HG03460 (cell line): Measurements from ENCODE around the gene GPC6.
"Not testable (repeated sequence)": the region's sequence is repeated elsewhere in the genome, so short reads cannot be mapped to it uniquely, and the experiment has no call there.

Experiments
- ATAC-seq: cut with Tn5 transposase; IDR thresholded peaks from one replicate; pipeline ENCODE4 v1.9.1; 2021; ENCODE audit not compliant: unreplicated experiment

Gene GPC6

DNA sequence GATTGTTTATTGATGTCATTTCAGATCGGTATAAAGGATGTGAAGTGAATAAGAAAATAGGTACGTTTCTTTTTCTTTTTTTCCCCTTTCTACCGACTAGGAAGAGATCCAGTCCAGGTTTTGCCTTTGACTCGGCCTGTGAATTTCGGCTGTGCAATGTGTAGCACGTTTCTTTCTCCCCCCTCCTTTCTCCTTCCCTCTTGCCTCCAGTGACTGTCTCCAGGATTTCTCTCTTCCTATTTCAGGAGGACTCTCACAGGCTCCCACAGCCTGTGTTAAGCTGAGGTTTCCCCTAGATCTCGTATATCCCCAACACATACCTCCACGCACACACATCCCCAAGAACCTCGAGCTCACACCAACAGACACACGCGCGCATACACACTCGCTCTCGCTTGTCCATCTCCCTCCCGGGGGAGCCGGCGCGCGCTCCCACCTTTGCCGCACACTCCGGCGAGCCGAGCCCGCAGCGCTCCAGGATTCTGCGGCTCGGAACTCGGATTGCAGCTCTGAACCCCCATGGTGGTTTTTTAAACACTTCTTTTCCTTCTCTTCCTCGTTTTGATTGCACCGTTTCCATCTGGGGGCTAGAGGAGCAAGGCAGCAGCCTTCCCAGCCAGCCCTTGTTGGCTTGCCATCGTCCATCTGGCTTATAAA, at the start of gene GPC6:
Gene GPC6, plus strand, starts transcription at position 185 of the 657 bp plus-strand sequence.
- no peak for ATAC-seq

DNA sequence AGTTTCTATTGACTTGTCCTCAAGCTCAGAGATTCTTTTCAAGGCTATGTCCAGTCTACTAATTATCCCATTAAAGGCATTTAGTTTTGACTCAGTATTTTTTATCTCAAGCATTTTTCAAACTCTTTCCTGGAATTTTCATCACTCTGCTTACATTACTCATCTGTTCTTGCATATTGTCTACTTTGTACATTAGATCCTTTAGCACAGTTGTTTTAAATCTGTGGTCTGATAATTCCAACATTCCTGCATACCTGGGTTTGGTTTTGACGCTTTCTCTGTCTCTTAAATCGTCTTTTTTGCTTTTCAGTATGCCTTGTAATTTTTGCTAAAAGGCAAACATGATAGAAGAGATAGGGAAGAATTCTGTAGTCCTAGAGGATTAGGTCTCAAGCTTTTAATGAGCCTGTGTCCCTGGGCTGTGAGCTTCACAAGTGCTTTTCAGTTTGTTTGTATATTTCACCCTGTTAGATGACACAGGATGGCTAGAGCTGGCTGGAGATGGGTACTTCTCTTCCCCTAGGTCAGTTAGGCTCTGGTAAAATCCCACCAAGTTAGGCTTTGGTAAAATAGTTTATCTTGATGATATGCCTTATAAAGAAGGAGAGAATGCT, 46.1 kb upstream of the GPC6 start:
- ATAC-seq = no peak

DNA sequence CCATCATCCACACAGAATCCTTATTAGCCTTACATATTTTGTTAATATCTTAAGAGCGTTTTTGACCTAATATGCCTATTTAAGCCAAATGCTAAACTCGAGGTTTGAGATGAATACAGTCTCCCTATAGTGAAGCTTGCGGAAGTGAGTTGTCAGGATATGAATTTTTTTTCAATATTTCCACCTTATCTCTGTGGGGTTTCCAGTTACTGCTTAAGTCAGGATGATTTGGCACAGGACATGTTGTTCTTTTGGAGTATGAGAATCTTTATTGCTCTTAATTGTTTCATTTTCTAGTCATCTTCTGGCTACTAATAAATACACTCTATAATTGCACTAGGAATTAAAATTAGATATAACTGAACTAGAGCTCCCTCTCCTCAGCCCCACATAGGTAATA, 44.2 kb upstream of the GPC6 start:
- no peak for ATAC-seq

DNA sequence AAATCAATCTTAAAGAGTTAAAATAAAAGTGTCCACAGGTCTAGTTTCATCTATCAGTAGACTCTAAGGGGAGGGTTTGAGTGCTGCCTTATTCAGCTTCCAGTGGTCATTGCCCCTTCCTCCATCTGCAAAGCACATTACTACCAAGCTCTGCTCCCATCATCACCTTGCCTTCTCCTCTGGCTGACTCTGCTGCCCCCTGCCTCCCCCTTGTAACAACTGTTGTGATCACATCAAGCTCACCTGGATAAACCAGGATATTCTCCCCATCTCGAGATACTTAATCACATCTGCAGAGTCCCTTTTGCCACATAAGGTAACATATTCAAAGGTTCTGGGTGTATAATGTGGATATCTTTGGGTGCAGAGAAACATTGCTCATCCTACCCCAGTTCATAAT, 43.3 kb upstream of the GPC6 start:
- no peak for ATAC-seq

DNA sequence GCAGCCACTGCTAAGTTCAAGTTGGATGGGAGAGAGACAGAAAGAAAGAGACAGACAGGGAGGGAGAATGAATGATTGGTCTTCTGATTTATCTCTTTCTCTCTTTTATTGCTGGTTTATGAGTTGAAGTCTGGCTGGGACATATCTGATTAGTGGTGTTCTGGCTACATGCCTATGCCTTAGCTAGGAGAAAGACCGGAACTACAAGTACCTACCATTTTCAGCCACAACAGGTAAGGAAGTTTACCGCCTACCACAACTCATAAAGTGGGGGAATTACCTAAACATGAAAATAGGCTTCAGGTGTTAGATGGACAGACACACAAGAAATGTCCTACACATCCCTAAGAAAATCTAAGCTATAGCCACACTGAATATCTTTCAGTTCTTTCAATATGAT, 36.6 kb upstream of the GPC6 start:
- ATAC-seq = no peak

DNA sequence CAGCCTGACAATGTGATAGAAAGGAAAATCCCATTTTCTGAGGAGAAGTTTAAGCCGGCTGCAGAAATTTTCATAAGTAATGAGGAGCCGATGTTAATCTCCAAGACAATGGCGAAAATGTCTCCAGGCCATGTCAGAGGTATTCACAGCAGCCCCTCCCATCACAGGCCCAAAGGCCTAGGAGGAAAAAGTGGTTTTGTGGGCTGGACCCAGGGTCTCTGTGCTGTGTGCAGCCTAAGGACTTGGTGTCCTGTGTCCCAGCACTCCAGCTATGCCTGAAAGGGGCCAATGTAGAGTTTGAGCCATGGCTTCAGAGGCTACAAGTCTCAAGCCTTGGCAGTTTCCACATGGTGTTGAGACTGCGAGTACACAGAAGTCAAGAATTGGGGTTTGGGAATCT, 32.9 kb upstream of the GPC6 start:
- no peak for ATAC-seq

DNA sequence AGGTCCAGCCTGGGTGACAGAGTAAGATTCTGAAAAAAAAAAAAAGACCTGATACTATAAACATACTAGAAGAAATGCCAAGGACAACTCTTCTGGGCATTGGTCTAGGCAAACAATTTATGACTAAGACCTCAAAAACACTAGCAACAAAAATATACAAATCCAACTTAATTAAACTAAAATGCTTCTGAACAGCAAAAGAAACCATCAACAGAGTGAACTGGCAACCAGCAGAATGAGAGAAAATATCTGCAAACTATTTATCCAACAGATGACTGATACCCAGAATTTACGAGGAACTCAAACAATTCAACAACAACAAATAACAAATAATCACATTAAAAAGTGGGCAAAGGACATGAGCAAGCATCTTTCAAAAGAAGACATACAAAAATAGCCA, 26.8 kb upstream of the GPC6 start:
- no peak for ATAC-seq

DNA sequence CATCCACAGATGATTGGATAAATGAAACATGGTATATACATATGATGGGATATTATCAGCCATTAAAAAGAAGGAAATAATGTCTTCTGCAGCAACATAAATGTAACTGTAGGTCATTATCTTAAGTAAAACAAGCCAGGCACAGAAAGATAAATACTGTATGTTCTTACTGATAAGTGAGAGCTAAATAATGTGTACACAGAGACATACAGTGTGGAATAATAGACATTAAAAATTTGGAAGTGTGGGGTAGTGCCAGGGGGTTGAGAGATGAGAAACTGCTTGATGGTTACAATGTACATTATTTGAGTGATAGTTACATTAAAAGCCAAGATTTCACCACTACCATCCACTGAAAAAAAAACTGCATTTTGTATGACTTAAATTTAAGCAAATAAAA, 26.0 kb upstream of the GPC6 start:
- no peak for ATAC-seq

DNA sequence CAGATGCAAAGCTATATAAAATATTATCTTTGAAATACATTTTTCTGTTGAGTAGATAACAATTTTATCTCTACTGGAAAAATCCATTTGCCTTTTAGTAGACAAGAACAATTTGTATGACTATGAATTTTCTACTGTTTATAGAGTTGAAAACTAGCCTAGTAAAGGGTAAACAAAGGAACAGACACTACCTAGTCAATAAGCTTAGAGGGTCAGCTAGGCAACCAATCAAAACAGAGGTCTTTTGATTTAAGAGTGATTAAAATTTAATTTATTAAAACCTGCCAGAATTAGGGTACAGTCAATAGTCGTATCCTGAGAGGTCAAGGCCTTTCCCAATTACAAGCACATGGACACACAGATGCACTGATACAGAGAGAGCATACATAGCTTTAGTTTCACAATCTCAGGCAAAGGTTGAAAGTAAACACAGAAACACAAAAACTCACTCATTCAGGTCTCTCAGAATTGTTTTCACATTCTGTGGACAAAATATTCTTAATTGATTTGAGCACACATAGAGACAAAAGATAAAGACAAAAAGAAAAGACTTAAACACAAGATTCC, 24.5 kb upstream of the GPC6 start:
- ATAC-seq = no peak

DNA sequence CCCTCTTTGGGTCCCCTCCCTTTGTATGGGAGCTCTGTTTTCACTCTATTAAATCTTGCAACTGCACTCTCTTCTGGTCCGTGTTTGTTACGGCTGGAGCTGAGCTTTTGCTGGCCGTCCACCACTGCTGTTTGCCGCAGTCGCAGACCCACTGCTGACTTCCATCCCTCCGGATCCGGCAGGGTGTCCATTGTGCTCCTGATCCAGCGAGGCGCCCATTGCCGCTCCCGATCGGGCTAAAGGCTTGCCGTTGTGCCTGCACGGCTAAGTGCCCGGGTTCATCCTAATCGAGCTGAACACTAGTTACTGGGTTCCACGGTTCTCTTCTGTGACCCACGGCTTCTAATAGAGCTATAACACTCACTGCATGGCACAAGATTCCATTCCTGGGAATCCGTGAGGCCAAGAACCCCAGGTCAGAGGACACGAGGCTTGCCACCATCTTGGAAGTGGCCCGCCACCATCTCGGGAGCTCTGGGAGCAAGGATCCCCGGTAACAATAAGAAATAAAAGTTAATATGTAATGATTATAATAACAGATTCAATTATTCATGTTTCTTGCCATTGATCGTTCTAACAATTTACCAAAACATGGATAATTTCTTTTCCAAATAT, 19.7 kb upstream of the GPC6 start:
- ATAC-seq = not testable (repeated sequence)

DNA sequence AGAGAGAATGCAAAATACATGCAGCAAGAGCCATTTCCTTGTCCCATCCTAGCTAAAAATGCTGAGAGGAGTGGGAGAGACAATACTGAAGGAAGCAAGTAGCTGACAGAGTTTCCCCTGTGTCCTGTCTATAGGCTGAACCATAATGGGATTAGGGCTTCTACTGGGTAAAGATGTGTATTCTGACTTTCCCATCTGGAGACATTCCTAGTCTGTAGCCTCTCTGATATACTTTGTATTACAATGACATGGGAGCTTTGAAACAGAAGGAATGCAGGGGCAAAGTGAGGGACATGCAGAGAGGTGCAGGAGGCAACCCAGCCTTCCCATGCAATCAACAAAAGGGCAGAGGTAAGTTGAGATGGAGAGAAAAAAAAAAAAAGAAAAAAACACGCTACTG, 10.5 kb upstream of the GPC6 start:
- ATAC-seq = no peak

DNA sequence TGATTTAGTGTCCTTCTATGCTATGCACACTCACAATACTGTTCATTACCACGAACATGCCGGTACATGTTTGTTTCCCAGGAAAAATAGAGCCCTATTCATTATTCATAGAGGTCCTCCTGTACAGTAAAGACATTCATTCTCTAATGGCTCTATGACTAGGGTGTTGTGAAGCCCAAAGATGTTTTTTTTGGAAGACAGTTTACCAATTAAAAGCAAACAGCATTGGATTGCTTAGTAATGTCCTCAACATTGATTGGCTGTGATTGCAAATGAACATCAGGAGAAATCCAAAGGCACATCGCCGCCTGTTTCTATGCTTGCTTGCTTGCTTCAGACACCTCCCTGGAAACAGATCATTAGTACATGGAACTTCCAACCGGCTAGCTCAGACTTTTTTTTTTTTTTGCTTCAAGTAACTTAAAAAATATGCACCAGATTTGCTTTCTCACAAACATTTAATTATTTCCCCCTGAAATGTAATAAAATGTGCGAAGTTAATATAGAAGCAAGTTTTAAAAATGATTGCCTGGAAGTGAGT, 8.8 kb upstream of the GPC6 start:
- ATAC-seq = no peak

DNA sequence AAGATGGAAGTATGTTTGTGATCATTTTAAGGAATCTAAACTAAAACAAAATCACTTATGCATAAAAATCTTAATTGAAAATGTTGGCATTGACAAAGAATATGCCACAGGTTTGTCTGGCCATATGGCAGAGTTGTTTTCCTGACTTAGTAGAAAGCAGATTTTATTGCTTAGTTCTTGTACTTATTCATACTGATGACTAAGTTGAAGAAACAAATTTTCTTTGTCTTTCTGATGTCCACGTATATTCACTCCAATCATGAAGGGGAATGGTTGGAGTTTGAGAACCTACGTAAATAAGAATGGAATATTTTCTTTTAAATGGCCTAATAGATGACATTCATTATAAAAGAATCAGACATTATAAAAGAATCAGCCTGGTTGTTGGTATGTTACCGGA, 8.0 kb upstream of the GPC6 start:
- no peak for ATAC-seq

DNA sequence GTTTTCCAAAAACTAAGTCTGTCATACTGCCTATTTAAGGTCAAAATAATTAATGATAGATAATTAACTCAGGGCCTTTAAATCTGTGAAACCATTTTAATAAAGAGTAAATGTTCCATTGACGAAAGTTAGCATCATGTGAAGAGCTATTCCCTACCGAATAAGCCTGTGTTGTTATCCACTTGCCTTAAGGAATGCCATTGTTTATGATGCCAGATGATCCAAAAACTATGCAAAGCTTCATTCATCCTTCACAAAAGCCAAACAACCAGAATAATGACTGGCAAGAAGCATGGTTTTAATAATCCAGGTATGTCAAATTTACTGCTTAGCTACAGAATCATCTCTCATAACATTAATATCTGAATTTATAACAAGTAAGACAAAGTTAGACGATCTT, 6.5 kb upstream of the GPC6 start:
- ATAC-seq = no peak

DNA sequence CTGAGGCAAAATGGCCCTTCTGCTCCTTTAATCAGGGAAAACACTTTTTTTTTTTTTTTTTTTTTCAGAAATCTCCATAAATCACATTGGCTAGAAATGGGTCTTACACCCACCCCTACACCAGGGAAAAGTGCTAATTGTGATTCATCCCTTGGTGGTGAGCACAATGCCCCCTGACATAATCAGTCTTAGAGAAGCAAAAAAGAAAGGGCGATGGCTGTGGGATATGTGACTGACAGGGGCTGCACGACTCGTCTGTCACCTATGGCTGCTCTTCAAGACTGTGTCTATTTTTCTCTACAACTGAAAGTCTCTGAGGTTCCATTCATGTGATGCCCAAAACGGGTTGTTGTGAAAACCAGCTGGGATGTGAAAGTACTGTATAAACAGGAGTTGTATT, 3.6 kb upstream of the GPC6 start:
- ATAC-seq = no peak

DNA sequence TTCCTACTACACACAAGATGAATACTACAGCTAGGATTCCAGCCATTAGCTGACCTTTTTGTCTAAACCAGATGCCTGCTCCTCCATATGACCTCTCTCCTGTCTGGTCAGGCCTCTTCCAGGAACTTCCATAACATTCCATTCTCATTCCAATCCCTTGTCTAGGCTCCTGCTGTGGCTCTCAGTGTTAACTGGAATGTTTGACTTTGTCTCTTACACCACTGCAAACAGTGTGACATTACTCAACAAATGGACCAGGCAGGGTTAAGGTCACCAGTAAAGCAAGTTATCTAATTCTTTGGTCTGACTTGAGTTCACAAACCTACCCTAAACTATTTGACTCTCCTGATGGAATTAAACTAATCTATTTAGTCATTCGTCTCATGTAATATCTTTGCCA, 2.1 kb upstream of the GPC6 start:
- no peak for ATAC-seq

DNA sequence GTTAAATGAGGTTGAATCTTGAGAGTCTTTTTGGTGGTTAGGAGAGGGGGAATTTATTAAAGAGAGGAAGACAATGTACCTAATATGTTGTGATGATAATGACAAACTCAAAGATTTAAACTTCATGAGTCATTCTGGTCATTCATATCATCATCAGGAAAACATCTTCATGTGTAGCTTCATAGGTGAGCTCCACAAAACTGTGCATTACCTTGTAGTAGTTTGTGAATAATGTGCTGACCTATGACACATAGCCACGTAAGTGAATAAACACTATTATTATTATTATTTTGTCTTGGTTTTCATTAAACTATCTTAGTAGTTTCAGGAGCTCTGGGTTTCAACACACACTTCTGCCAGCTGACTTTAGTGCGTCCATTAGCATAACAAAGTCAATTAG, 997 bp upstream of the GPC6 start:
- no peak for ATAC-seq

DNA sequence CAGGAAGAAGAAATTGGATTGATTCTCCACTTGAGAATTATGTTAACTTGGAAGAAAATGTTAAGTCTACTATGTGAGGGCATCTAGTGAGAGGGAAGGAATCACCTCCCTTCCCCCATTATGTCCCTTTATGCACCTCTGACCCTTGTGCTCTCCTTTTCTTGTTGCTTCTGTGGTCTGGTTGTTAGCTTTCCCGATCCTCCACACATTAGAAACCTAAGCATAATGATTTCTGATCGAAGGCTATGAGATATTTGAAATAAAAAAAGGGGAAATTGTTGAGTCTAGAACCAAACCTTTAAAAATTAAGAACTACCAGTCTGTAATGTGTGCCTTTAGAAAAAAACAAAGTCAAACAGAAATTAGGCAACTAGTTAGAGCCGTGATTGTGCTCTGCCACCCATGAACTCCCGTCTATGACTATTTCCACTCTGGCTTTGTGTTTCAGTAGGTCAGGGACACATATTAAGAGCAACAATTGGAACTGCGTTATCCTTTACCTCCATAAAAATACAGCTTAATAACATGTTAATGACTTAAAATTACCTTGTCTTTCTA, 463 bp upstream of the GPC6 start:
- no peak for ATAC-seq

DNA sequence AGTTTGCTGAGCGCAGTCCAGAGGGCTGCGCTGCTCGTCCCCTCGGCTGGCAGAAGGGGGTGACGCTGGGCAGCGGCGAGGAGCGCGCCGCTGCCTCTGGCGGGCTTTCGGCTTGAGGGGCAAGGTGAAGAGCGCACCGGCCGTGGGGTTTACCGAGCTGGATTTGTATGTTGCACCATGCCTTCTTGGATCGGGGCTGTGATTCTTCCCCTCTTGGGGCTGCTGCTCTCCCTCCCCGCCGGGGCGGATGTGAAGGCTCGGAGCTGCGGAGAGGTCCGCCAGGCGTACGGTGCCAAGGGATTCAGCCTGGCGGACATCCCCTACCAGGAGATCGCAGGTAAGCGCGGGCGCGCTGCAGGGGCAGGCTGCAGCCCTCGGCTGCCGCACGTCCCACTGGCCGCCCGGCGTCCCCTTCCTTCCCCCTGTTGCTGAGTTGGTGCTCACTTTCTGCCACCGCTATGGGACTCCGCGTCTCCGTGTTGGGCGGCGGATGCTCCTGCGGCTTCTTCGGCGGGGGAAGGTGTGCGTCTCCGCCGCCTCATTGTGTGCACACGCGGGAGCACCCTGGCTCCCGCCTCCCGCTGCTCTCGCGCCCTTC, 772 bp downstream of the GPC6 start:
- ATAC-seq = no peak

DNA sequence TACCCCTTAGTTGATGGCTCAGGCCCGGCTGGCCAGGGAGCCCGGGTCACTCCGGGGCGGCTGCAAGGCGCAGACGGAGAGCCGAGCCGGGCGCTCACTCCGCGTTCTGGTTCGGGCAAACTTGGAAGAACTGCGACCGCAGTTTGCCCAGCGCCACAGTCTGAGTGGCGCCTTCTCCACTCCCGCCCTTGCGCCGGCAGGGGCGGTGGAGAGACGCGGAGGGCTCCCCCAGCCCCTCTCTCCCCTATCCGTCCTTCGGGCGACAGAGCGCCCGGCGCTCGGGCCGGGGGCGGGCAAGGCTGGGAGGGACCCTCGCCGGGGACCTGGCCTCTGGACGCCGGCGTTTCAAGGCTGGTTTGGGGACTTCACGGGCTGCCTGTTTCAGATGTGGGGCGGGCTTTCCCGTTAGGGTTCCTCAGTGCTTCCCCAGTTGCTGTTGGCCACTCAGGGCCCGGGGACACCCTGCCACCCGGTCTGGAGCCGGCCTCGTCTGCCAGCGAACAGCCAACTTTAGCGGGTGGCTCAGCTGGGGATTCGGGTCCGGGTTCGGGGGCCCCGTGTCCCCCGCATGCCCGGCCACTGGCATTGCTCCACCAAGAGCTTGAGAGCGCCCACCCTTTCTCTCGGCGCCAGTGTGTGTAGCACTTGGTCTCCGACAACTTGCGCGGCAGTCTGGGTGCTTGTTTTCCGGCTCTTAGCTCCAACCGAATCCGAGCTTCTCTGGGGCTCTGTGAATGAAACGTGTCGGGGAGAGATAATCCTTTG, 1.5 kb downstream of the GPC6 start:
- no peak for ATAC-seq

DNA sequence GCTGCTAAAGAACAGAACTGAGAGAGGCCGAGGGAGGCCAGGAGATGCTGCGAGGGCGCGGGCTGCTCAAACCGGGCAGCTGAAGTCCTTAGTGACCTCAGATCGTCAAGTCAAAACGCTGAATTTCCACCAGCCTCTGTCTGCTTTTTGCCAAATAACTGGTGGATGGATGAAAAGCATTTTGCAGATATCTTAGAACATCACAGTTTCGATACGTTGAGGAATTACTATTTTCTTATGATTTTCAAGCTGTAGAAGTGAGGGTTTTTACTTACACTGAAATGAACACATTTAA, 2.0 kb downstream of the GPC6 start:
- no peak for ATAC-seq
